ENCODE data around the gene MBOAT1.
A peak's percentile ranks its signal among the peaks of the same experiment; 100 is the strongest.

MBOAT1 gene

DNA sequence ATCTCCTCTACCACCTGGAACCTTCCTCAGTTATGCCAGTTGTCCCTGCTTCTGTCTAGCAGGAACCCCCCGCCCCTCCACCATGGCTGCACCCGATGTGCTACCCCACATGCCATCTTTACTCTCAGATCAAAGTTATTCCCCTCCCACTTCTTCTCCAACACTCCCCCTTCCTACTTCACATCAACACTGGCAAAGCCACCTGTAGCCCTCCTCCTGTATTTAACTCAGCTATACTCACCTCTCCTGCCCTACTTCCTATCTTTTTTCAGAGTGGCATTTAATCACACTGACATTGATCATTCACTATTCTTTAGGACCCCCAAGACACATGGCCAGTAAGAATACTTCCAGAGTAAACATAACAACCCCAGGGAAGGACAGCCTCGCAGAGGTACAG, 84.3 kb downstream of the MBOAT1 start:
- DNase-seq, result no peak

DNA sequence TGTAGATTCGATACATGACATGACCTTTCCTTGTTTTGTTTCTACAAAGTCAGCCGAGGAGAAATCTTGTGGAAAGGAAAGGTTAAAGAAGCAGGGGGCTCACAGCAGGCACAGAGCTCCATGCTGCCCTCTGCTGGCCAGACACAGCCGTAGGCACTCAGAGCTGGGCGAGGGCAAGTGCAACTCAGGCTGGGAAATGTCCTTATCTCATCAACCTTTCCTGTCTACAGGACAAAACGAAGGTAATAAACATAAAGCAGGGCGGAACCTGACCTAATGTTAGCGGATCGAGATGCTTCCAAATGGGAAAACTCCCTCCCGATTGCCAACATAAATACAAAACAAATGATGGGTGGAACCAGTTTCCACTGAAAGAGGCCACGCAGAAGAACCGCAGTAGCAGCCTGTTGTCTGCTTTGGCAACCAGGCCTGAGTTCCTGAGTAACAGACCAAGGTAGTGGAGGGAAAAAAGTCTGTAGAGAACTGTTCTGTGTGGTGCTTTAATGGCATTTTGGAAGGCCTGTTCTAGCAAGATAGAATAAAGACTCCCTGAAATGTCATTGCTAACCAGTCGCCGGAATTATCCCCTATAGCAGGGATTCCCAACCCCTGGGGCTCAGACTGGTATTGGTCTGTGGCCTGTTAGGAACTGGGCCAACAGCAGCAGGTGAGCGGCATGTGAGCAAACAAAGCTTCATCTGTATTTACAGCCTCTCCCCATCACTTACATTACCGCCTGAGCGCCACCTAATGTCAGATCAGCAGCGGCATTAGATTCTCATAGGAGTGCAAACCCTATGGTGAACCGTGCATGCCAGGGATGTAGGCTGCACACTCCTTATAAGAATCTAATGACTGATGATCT, 85.2 kb downstream of the MBOAT1 start:
- peak; percentile 83 for DNase-seq

DNA sequence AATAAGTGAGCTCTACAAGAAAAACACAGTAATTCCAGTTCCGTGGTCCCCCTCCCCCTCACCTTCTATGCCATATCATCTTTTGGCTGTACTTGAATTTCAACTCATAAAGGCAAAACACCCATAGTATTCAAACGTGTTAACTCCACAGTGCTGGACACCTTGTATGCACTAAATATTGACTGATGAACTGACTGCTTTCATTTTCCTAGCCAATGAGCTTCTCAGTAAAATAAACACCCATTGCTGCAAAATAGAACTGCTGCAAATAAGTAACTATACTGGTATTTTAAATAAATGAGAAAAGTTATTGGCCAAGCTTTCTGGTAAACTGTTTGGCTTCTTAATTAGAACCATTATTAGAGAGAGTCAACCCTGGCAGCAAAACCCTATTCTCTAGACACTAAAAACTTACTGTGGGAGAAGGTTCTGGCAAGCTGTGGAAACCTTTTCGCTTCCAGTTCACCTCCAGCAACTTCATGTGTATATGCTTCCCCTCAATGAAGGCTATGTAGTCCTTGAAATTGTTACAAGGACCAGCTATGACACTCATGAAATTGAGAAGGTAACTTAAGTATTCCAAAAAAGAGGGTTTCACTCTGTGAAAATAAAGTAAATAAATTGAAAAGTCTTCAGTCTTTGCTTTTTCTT, 86.0 kb downstream of the MBOAT1 start:
- no peak for DNase-seq

DNA sequence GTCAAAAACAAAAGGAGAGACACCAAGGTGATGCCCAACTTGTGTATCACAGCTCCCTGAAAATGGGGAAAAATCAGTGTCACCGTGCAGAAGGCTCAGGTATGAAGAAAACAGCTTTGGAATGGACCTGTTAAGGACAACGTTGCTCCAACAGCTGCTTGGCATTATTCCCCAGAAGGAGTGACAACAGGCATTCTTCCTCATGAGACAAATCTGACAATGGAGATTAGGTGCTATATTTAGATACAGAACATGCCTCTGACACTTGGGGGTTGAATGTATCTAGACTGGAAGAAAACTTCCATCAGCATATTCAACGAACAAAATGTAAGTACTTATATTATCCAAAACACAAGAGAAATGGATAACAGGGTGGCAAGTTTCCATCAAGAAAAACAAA, 87.7 kb downstream of the MBOAT1 start:
- DNase-seq, result no peak

DNA sequence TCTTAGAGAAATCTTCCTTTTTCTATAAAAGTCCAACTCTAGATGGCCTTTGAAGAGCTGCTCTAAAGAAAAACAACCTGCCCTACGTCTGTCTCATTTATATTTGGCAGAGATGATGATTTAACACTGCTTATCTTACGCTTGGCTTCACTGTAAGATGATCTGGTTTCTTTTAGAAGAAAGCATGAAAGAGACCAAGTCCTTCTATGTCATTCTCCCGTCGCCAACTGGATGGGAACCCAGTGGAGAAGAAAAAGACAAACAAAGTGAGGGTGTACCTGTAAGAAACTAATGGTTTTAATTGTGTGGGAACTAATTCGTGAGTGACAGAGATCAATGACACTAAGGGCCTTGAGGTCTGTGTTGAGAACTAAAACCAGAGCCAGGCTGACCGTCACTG, 92.8 kb downstream of the MBOAT1 start:
- DNase-seq, result no peak

DNA sequence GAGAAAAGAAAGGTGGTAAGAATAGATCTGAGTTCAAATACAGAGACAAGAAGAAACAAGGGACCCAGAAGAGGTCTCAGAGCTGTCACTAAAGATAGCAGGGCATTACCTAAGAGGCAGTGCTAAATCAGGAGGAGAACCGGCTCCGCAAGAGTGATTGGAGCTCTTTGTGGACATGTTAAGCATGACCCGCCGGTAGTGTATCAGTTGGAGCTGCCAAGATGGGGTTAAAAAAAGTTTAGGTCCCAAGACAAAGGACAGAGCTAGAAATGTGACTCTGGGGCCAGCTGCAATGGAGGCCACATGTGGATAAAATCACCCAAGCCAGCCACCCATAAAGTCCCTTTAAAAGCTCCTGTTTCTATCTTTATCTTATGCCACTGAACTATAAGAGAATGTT, 93.4 kb downstream of the MBOAT1 start:
- DNase-seq, result no peak

DNA sequence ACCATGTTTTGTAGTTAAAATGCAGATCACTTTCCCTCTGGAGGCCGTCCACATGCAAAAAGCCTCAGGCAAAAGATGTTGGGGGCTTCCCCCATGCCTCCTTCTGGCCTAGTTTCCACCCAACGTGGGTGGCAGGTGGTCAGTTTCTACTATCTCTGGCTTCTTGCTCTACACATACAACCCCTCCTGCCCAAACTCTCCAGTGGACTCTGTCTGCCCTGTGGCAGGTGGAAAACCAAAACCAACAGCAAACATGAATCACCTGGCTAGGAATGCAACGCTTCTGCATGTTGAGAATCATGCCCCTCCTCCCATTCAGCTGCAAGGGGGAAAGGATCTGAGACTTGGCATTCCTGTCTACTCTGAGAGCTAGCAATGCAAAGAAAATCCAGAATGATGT, 94.8 kb downstream of the MBOAT1 start:
- peak; percentile 93 for DNase-seq

DNA sequence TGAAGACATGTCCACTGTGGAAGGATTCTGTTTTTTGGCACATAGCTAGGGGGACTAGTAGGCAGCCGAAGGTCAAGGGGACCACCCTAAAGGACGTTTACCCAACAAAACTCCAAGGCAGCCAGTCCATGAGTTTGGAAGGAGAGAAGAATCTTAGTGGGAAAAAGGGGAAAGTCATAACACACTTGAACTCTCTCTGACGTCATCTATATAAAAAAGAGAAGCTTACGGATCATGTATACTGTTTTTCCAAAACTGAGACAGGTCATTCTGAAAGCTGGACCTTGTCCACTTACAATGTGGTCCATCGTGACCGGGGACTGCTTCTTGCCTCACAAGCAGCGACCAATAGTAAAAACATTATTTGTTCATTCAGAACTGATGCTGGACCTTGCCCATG, 95.5 kb downstream of the MBOAT1 start:
- no peak for DNase-seq

DNA sequence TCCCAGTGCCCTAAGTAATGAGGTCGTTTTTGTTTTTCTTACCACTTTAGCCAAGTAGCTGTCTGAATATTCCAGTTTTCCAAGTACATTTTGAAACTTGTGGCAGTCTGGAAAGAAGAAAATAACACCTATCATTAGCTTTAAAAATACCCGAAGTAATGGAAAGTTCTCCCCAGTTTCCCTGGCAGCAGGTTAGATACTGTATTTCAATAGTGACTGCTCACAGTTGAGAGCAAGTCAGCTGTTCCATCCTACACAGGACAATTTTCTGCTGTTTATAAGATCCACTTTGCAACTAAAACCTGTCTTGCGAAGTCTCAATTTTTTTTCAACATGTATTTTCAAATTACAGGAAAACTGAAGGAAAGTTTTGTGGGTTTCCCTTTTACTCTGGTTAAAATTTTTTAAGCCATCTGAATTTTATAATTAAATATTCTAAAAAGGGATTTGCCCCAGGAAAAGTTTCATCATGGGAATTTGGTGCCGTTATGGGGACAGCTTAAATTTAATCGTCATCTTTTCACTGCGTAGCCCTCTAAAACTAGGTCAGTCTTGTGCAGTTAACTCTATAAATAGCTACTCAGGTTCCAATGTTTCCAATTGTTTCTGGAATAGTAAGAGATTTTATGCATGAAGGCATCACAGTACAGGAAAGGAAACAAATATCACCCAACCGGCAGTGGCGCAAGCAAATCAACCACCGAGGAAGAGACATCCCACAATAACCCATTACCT, 96.9 kb downstream of the MBOAT1 start:
- DNase-seq, result no peak

DNA sequence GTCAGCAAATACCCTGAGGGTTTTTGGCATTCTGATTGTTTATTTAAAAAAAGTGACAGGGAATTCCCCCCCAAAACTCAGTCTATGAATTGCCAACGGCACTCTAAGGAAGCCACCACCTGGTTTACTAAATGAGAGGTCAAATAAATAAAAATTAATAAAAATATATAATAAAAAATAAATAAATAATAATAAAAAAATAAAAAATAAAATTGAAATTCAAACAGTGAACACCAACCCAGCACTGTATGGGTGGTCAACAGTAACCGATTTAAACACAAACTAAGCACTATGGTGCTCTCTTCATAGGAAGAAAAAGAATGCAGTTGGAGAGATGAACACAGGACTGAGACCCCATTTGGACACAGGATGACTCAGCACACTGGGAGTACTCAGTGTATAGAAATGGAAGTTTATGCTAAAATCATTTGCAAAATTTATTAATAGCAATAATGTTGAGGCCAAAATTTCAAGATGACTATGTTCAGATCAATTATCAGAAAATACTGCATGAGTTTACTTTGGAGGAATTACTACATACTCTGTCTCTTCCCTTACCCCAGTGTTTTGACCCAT, 98.5 kb downstream of the MBOAT1 start:
- DNase-seq, result no peak

DNA sequence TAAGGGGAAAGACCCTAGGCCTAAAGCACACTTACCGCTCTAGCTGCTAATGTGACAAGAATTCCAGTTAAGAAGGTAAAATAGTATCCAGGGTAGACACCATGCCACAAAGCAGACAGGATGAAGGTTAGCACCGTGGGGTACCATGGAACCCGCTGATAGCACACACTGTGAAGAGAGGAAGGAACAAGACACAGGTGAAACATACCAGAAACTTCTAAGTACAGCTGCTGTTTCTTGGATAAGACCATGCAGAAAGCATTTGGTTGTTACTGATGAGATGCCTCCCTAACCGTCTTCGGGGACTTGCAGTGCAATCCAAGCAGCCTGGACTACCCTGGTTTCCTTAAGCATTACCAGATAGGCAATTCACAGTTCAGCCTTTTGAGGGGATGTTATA, 99.4 kb downstream of the MBOAT1 start:
- no peak for DNase-seq

DNA sequence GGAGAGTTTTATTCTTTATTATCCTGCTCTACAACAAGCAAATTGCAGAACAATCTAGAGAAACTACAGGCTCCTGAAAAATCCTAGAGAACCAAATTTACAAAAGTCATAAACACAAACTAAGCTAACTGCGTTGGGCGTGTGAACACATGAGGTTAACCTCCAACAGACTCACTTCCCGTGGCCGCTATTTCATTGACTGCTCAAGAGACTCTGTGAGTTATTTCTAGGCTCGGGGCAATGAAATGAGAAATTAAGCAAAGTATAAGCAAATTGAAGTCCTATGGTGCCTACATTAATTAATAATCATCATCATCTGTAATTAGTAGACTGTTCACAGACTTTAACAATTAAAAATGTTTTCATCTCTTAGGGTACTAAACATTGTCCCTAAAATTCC, 100.0 kb downstream of the MBOAT1 start:
- no peak for DNase-seq

DNA sequence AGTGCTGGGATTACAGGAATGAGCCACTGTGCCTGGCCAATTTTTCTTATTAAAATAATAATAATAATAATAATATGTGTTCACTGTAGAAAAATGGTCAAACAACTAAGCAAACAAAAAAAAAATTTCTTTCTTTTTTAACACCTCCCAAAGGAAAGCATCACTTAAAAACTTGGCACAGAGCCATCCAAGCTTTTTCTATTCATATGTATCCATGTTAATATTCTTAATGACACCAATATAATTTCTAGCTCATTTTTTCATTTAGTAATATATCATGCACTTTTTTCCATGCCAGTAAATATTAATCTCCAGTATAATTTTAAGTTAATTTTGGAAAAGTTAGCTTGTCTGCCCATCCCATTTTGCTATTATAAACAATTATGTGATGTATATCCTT, 101.8 kb downstream of the MBOAT1 start:
- no peak for DNase-seq

DNA sequence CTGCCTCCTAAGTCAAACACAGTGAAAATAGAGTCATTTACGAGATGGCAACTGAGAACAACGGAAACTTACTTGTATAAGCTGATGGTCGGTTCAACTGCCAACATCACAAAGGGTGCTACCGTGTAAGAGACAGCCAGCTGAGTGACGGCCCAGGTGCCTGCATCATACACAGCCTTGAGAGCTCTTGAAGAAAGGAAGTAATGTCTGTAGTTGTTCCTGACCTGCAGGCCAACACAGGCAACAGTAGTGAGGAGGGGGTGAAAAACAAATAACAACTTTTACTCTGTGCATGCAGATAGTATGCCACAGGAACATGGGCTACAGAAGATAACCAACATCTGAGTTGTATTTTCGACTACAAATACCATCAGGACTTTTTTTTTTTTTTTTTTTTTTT, 102.7 kb downstream of the MBOAT1 start:
- DNase-seq, result no peak

DNA sequence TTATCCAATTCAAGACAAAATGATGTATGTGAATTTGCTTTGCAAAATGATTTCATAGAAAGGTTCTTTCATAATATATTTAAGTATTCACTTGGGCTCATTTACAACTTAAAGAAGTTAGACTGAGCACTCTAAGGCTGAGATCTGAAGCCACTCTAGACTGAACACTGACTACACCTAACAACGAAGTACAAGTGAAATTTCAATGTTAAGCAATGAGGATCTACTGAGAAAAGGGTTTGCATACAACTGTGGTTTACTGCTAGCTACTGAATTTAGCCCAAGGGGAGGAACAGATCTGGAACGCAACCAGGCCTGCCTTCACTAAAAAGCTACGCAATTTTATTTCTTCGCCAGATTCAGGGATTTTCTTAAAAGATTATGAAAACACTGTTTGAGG, 106.4 kb downstream of the MBOAT1 start:
- DNase-seq, result no peak

DNA sequence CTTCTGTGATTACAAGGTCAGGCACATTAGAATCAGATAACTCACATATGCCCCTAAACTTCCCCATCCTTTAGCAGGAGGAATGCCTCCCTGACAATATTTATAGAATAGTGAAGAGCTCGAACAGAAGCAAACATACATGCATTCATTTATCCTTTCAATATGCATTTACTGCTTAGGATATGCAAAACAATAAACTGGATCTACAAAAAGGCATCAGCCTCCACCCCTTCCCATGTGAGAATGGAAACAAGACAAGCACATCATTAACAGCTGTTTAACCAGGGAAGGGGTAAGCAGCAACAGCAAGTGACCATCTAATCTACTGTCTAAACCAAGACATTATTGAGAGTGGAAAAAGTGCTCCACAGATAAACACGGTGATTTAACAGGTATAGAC, 107.6 kb downstream of the MBOAT1 start:
- no peak for DNase-seq

DNA sequence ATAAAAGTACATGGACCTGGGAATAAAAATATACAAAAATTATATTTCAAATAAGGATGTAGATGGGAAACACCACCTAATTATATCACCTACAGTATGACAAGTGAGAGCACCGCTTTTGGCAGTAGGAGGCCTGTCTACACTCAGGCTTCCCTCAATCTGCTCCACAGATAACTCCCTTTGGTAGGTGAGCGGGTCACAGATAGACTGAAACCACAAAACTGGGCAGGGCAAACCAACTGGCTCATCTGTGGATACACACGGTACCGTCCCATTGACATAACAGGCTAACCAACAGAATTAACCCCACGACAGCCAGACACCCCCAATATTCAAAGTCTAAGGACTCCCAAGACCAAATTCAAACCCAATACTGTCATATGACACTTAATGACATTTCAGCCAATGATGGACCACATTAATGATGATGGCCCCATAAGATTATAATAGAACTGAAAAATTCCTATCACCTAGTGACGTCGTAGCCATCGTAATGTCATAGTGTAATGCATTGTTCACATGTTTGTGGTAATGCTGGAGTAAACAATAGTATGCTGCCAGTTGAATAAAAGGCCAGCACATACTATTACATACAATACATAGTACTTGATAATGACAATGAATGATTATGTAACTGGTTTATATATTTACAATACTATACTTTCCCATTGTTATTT, 109.7 kb downstream of the MBOAT1 start:
- no peak for DNase-seq

DNA sequence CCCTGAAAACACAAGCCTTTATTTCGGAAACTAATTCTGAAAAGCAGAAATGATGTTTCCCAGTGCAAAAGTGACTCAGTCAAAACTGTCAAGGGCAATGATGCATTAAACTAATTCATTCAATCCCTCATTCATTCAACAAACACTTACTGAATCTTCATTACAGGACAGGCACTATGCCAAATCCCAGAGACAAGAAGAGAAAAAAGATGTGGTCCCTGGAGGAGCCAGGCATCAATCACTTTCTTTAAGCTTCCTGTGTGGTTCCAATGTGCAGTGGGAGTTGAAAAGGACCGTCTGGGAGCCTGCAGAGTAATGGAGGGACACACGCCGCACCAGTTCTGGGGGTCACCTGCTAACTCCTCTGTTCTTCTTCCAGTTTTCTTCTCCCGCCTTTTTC, 113.1 kb downstream of the MBOAT1 start:
- no peak for DNase-seq

DNA sequence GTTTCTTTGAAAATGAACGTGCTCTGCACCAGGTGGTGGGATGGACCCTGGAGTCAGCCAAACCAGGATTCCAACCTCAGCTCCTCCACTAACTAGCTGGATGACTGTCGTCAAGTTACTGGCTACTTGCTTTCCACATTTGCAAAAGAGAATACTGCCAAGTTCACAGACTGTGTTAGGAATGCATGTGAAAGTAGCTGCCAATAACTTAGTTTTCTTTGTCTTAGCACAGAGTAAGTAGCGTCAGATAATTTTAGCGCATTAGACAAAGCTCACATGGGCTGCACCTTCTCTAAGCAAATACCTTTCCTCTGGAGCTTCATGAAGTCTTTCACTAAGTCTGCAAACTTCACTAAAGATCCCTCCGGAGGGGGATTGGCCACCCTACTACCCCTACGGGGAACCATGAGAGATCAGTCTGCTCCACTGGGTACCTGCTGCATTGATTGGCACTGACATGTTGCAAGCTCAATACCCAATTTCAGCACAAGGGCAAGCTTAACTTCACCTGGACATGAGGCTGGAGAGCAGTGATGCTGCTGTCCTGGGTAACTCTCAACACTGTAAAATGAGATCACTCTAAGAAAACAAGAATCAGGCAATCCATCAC, 113.9 kb downstream of the MBOAT1 start:
- no peak for DNase-seq

DNA sequence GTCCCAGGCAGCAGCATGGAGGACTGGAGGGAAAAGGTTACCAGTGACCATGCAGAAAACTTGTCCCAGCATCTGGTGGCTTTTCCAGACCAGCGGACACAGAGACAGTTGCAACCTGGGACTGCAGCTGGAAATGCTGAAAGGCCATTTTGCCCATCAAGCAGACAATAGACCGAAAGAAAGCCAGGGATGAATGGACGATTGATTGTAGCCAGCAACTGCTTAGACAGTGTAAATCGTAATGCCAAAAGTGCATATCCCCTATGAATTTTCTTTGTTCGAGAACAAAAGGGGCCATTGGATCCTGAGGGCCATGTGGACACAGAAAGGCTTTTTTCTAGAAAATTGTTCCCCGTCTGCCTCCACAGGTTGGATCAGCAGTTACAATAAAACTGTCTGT, 115.7 kb downstream of the MBOAT1 start:
- DNase-seq, result no peak

DNA sequence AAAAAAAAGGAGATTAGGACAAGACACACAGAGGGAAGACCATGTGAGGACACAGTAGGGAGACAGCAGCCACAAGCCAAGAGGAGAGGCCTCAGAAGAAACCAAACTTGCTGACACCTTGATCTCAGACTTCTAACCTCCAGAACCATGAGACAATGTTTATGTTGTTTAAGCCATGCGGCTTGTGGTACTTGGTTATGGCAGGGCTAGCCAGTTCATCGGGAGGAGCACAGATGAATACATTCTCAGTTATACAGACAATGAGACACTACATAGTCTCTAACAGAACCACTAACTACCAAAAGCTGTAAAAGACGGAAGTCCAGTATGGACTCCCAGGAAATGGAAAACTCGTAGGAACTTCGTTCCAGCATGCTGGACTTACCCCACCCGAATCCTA, 116.8 kb downstream of the MBOAT1 start:
- DNase-seq, result no peak

DNA sequence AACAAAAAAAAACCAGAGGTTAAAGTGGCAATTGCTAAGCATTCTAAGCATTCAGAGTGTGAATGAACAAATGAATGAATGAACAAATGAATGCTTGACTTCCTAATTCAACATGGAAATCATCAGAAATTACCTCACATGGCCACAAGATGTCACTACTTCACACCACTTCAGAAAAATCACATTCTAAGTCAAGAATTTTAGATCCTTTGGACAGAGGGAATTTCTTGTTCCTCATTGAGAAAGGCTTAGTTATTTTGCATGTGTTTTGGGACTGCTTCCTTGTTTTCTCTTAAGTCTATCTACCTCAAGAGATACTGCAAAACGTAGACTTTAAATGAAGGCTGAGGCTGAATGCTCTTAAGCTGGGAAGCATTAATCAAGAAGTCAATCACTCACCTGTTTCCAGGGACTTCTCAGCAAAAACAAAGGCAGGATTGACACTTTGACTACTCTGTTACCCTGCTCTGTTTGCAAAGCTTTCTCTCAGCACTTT, 120.2 kb downstream of the MBOAT1 start:
- DNase-seq, result no peak
